WTC11 (cell line): Measurements from ENCODE around the gene OGDH. TPM values are rescaled to one million over a fixed set of nuclear protein-coding genes. Genes with fewer than 3 reads are reported as not detected.

ENCODE experiments used
- ATAC-seq: fragments of 200-7000 bp; cut with Tn5 transposase; 2 replicates; pipeline ENCODE4 v1.10.0; 2021; ENCODE audit warnings: mild to moderate bottlenecking, moderate library complexity
- CTCF ChIA-PET: fragments of 300-600 bp; sonication (Branson Sonifier 250); formaldehyde crosslinking; loops from one replicate; lab custom pipeline; 2021; ENCODE audit warnings: antibody characterized with exemption; lab: Charles Lee
- POLR2A ChIA-PET: fragments of 350-600 bp; sonication (Branson Sonifier 250); formaldehyde crosslinking; loops from one replicate; lab custom pipeline; 2021; ENCODE audit warnings: antibody characterized with exemption; lab: Charles Lee
- DNase-seq: peaks from one replicate; pipeline ENCODE4 v3.0.0; 2021; ENCODE audit warnings: low spot score
- H3K27ac Mint-ChIP-seq: 2 replicates; pipeline ENCODE4 v1.8.0; 2021; ENCODE audit warnings: mixed read lengths
- H3K27me3 Mint-ChIP-seq: 2 replicates; pipeline ENCODE4 v1.8.0; 2021; ENCODE audit warnings: low read depth, mild to moderate bottlenecking, moderate library complexity, mixed read lengths
- H3K36me3 Mint-ChIP-seq: 2 replicates; pipeline ENCODE4 v1.8.0; 2021; ENCODE audit warnings: mixed read lengths
- H3K4me1 Mint-ChIP-seq: 2 replicates; pipeline ENCODE4 v1.8.0; 2022; ENCODE audit warnings: mixed read lengths
- H3K4me3 Mint-ChIP-seq: 2 replicates; pipeline ENCODE4 v1.8.0; 2021; ENCODE audit warnings: mild to moderate bottlenecking, moderate library complexity, mixed read lengths
- H3K9me3 Mint-ChIP-seq: 2 replicates; pipeline ENCODE4 v1.8.0; 2021; ENCODE audit warnings: mixed read lengths
- ATF1 ChIP-seq: sonication (generic); formaldehyde crosslinking; IDR thresholded peaks from 2 replicates; pipeline ENCODE4 v1.8.1; 2023; ENCODE audit warnings: mild to moderate bottlenecking, moderate library complexity, missing genetic modification reagents
- CREB1 ChIP-seq: sonication (generic); formaldehyde crosslinking; IDR thresholded peaks from 2 replicates; pipeline ENCODE4 v1.8.0; 2023; ENCODE audit warnings: mild to moderate bottlenecking, missing genetic modification reagents
- FOXJ3 ChIP-seq: sonication (generic); formaldehyde crosslinking; IDR thresholded peaks from 2 replicates; pipeline ENCODE4 v1.9.0; 2021; ENCODE audit warnings: missing genetic modification reagents, mild to moderate bottlenecking, borderline replicate concordance
- JUN ChIP-seq: sonication (generic); formaldehyde crosslinking; IDR thresholded peaks from 2 replicates; pipeline ENCODE4 v1.8.0; 2023; ENCODE audit warnings: mild to moderate bottlenecking, missing genetic modification reagents
- MYBL2 ChIP-seq: sonication (generic); formaldehyde crosslinking; IDR thresholded peaks from 2 replicates; pipeline ENCODE4 v1.8.1; 2023; ENCODE audit warnings: mild to moderate bottlenecking, moderate library complexity, missing genetic modification reagents
- NR3C1 ChIP-seq: sonication (generic); formaldehyde crosslinking; conservative IDR thresholded peaks from 2 replicates; pipeline ENCODE4 v1.8.1; 2023; ENCODE audit warnings: low read depth, mild to moderate bottlenecking, missing genetic modification reagents
- OVOL2 ChIP-seq: fragments of 250-450 bp; sonication (Bioruptor Pico); IDR thresholded peaks from 2 replicates; pipeline ENCODE4 v1.9.0; 2021; ENCODE audit warnings: mild to moderate bottlenecking, borderline replicate concordance
- RELA ChIP-seq: sonication (generic); formaldehyde crosslinking; IDR thresholded peaks from 2 replicates; pipeline ENCODE4 v1.8.1; 2022; ENCODE audit warnings: missing genetic modification reagents, mild to moderate bottlenecking, borderline replicate concordance
- TP53 ChIP-seq: sonication (generic); formaldehyde crosslinking; IDR thresholded peaks from 2 replicates; pipeline ENCODE4 v1.8.1; 2023; ENCODE audit warnings: mild to moderate bottlenecking, missing genetic modification reagents
- total RNA-seq: library from RNA; stranded (reverse); gene quantifications from 3 replicates; pipeline ENCODE4 v1.2.3, GENCODE V29; 2021
- TF ChIP-seq, protein P1 (sequence below): sonication (generic); formaldehyde crosslinking; conservative IDR thresholded peaks from 2 replicates; pipeline ENCODE4 v1.8.1; 2023; ENCODE audit warnings: mild to moderate bottlenecking, low read depth, missing genetic modification reagents, moderate library complexity
- TF ChIP-seq, protein P2 (sequence below): fragments of 250-450 bp; sonication (Bioruptor Pico); conservative IDR thresholded peaks from 2 replicates; pipeline ENCODE4 v1.9.0; 2021; ENCODE audit warnings: mild to moderate bottlenecking
- TF ChIP-seq, protein P3 (sequence below): sonication (generic); formaldehyde crosslinking; conservative IDR thresholded peaks from 2 replicates; pipeline ENCODE4 v1.8.1; 2022; ENCODE audit warnings: mild to moderate bottlenecking, missing genetic modification reagents
- TF ChIP-seq, protein P4 (sequence below): fragments of 250-450 bp; sonication (Bioruptor Pico); IDR thresholded peaks from 2 replicates; pipeline ENCODE4 v2.1.2; 2022; ENCODE audit warnings: mild to moderate bottlenecking, moderate library complexity
- TF ChIP-seq, protein P5 (sequence below): fragments of 250-450 bp; sonication (Bioruptor Pico); IDR thresholded peaks from 2 replicates; pipeline ENCODE4 v1.9.0; 2021; ENCODE audit warnings: moderate library complexity, mild to moderate bottlenecking, inconsistent platforms, borderline replicate concordance
- TF ChIP-seq, protein P6 (sequence below): sonication (generic); formaldehyde crosslinking; IDR thresholded peaks from 2 replicates; pipeline ENCODE4 v1.8.1; 2023; ENCODE audit warnings: mild to moderate bottlenecking, missing genetic modification reagents
- TF ChIP-seq, protein P7 (sequence below): fragments of 250-450 bp; sonication (Bioruptor Pico); IDR thresholded peaks from 2 replicates; pipeline ENCODE4 v1.9.0; 2021; ENCODE audit warnings: mild to moderate bottlenecking

OGDH gene
- total RNA-seq, 1 experiment from 2014 or later = 79.6 TPM

DNA sequence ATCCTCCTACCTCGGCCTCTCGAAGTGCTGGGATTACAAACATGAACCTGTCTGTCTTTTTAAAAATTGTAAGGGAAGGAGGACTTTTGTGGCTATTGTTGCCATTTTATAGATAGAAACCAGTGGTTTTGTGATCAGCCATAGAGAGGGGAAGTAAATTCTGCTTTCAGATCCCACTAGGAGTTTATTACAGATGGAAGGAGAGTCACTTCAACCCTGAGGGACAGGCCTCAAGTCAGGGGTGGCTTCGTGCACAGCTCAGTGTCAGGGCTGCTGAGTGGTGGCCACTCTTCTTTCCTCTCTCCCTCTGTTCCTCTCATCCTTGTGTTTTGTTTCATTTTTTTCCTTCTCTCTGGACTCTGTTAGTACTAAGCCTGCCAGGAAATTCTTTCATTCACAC is 60.8 kb downstream of the OGDH start (continued):
- TF ChIP-seq, protein P1, sequence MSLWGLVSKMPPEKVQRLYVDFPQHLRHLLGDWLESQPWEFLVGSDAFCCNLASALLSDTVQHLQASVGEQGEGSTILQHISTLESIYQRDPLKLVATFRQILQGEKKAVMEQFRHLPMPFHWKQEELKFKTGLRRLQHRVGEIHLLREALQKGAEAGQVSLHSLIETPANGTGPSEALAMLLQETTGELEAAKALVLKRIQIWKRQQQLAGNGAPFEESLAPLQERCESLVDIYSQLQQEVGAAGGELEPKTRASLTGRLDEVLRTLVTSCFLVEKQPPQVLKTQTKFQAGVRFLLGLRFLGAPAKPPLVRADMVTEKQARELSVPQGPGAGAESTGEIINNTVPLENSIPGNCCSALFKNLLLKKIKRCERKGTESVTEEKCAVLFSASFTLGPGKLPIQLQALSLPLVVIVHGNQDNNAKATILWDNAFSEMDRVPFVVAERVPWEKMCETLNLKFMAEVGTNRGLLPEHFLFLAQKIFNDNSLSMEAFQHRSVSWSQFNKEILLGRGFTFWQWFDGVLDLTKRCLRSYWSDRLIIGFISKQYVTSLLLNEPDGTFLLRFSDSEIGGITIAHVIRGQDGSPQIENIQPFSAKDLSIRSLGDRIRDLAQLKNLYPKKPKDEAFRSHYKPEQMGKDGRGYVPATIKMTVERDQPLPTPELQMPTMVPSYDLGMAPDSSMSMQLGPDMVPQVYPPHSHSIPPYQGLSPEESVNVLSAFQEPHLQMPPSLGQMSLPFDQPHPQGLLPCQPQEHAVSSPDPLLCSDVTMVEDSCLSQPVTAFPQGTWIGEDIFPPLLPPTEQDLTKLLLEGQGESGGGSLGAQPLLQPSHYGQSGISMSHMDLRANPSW (CRISPR knock-in tag) = no peak
- TF ChIP-seq NR3C1 (CRISPR knock-in tag) (no peak), CREB1 (CRISPR knock-in tag) (no peak), OVOL2 (CRISPR knock-in tag) (no peak), FOXJ3 (CRISPR knock-in tag) (no peak), JUN (no peak)
- TF ChIP-seq, protein P2, sequence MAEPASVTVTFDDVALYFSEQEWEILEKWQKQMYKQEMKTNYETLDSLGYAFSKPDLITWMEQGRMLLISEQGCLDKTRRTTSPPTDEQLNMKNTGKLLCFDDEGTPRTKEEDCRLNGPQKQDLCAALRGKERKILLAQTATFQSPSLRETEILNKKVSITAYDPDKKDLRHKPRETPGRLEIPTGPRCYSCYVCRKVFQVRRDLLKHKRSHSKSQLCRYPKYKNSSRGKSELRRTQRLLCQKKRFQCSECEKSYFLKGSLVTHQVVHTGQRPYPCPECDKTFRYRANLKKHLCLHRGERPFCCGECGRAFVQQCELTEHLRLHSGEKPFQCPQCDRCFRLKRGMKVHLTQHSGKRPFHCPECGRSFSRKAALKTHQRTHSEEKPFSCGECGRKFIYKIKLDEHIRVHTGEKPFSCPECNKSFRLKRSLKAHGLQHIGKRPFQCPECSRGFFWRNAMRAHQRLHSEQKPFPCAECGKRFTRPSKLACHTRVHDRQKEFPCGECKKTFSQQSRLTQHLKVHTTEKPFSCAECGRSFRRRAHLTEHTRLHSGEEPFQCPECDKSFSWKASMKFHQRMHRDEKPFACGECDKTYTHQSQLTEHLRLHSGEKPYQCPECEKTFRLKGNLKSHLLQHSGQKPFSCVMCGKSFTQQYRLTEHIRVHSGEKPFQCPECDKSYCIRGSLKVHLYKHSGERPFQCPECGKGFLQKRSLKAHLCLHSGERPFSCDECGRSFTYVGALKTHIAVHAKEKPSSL (CRISPR knock-in tag) = no peak
- TF ChIP-seq, protein P3, sequence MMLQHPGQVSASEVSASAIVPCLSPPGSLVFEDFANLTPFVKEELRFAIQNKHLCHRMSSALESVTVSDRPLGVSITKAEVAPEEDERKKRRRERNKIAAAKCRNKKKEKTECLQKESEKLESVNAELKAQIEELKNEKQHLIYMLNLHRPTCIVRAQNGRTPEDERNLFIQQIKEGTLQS (CRISPR knock-in tag) = no peak

DNA sequence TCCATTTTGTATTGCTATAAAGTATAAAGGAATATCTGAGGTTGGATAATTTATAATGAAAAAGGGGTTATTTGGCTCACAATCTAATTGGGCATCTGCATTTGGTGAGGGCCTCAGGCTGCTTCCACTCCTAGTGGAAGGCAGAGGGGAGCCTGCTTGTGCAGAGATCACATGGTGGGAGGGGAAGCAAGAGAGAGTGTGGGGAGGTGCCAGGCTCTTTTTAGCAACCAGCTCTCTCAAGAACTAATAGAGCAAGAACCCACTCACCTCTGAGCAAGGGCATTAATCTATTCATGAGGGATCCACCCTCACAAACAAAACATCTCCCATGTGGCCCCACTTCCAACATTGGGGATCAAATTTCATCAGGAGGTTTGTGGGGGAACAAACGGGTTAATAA is 64.6 kb downstream of the OGDH start:
- no peak for TF ChIP-seq RELA (CRISPR knock-in tag)
- TF ChIP-seq TP53 (CRISPR knock-in tag) = no peak
- TF ChIP-seq, protein P4, sequence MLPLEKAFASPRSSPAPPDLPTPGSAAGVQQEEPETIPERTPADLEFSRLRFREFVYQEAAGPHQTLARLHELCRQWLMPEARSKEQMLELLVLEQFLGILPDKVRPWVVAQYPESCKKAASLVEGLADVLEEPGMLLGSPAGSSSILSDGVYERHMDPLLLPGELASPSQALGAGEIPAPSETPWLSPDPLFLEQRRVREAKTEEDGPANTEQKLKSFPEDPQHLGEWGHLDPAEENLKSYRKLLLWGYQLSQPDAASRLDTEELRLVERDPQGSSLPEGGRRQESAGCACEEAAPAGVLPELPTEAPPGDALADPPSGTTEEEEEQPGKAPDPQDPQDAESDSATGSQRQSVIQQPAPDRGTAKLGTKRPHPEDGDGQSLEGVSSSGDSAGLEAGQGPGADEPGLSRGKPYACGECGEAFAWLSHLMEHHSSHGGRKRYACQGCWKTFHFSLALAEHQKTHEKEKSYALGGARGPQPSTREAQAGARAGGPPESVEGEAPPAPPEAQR = no peak
- no peak for TF ChIP-seq ATF1
- TF ChIP-seq, protein P5, sequence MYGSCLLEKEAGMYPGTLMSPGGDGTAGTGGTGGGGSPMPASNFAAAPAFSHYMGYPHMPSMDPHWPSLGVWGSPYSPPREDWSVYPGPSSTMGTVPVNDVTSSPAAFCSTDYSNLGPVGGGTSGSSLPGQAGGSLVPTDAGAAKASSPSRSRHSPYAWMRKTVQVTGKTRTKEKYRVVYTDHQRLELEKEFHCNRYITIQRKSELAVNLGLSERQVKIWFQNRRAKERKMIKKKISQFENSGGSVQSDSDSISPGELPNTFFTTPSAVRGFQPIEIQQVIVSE (CRISPR knock-in tag) = no peak
- TF ChIP-seq MYBL2 (CRISPR knock-in tag) = no peak
- TF ChIP-seq, protein P6, sequence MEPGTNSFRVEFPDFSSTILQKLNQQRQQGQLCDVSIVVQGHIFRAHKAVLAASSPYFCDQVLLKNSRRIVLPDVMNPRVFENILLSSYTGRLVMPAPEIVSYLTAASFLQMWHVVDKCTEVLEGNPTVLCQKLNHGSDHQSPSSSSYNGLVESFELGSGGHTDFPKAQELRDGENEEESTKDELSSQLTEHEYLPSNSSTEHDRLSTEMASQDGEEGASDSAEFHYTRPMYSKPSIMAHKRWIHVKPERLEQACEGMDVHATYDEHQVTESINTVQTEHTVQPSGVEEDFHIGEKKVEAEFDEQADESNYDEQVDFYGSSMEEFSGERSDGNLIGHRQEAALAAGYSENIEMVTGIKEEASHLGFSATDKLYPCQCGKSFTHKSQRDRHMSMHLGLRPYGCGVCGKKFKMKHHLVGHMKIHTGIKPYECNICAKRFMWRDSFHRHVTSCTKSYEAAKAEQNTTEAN (CRISPR knock-in tag) = no peak
- TF ChIP-seq, protein P7, sequence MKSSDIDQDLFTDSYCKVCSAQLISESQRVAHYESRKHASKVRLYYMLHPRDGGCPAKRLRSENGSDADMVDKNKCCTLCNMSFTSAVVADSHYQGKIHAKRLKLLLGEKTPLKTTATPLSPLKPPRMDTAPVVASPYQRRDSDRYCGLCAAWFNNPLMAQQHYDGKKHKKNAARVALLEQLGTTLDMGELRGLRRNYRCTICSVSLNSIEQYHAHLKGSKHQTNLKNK (CRISPR knock-in tag) = no peak
- no peak for TF ChIP-seq FOXJ3 (CRISPR knock-in tag)
- Mint-ChIP-seq H3K9me3 (no peaks in the 10 kb centered on the region), H3K27me3 (no peaks in the 10 kb centered on the region), H3K4me1 (no peaks in the 10 kb centered on the region; the same call in 1 of the 2 replicates), H3K27ac (no peak overlapping the region), H3K36me3 (peaks cover 28% of the 10 kb centered on the region), H3K4me3 (no peak overlapping the region)
- DNase-seq (no peak), ATAC-seq (no peak)
- ChIA-PET POLR2A (interaction anchor here (0.7 kb wide), 1 partner anchor 42 kb away, joined by 5 read pairs; no protein-coding TSS in a partner anchor), CTCF (no interaction called here)
